ENCODE results near the gene RHBDL1. TPM values are rescaled to one million over a fixed set of nuclear protein-coding genes. Genes with fewer than 3 reads are reported as not detected.

RHBDL1 gene
- total RNA-seq, 1 experiment from 2014 or later, result 1.1 TPM

DNA sequence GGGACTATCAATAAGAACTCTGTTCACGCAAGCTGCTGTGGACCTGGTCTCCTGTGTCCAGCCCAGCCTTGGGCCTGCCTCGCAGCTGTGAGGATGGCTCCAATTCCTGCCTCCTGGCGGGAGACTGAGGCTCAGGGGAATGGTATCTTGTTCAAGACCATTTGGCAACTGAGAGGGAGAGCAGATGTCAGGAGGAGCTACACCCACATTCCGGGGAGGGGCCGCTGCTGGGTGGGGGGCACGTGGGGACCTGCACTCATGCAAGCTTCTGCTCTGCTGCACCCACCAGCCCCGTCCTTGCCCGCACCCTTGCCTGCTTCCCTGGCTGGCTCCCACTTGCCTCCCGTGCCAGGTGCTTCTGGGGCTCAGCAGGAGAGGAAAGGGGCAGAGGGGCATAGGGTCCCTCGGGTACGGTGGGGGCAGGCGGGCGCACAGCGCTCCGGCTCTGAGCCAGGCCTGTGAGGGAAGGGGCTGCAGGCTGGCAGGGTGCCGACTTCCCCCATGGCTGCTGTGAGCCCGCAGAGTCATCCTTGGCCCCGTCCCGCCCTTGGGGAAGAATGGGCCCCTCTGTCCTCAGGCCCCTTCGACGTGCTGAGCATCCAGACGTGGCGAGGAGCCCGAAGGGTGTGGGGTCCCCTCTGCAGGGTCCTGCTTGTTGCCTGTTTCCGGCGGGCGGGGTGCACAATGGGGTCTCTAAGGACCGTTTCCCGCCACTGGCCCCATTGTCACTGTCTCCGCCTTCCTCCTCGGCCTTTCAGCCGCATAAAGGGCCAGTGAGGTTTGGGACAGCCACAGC lies 42.2 kb downstream of the RHBDL1 start:
- no peak for DNase-seq (ENCODE audit: low read depth)

DNA sequence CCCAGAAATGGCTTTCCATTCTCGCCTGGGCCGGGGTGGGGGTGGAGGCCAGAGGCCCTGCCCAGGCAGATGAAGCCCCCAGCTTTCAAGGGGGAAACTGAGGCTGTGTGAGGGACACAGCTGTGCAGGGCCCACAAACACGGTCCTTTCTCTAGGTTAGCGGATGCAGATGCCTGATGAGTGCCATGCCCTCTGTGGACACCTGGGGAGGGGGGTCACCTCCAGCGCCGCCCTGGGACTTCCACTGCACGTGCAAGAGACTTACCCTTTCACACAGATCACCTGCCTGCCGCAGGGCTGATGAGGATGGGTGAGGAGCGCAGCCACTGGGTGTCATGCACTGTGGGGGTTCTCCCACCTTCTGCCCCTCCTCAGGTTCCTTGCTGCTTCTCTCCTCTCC lies 42.9 kb downstream of the RHBDL1 start:
- DNase-seq (ENCODE audit: low read depth), result no peak

DNA sequence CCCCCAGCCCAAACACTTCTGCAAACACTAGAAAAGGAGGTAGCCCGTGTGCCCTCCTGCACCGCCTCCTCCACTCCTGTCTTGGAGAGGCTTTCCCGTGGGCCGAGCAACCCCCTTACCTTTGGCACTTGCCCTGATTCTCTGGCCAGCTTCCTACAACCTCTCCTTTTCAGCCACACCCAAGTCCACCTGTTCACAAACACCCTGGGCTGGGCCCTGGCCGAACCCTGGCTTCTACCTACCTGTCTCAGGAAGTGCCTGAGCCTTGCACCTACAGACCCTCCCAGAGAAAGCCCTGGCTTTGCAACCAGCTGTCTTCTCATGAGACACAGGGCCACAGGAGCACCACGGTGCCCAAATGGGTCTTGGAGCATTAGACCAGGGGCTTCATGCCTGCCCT lies 43.5 kb downstream of the RHBDL1 start:
- DNase-seq (ENCODE audit: low read depth), result no peak

DNA sequence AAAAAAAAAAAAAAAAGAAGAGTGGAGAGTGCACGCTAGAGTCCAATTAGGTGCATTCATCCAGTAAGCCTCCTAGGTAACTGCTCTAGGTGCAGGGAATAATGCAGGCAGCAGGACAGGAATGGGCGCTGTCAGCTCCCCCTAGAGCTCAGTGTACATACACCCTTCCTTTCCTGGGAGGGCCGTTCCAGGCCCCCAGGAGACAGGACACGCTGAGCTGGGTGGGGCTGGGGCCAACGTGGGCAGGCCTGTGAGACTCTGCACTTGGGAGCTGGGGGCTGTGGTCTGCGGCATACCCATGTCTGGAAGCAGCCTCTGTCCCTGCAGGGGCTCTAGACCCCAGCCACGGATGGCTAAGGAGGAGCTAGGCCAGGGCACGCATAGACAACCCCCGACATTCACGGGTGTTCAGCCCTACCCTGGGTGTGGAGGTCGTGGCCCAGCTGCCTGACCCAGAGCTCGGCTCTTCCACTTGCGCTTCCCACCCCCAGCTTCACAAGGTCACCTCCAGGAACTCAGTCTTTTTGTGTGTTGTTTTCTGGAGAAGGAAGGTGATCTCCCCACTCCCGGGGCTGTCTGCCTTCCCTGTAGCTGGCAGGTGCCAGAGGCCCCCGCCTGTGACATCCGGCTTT lies 44.5 kb downstream of the RHBDL1 start:
- DNase-seq (ENCODE audit: low read depth), result peak; percentile 67

DNA sequence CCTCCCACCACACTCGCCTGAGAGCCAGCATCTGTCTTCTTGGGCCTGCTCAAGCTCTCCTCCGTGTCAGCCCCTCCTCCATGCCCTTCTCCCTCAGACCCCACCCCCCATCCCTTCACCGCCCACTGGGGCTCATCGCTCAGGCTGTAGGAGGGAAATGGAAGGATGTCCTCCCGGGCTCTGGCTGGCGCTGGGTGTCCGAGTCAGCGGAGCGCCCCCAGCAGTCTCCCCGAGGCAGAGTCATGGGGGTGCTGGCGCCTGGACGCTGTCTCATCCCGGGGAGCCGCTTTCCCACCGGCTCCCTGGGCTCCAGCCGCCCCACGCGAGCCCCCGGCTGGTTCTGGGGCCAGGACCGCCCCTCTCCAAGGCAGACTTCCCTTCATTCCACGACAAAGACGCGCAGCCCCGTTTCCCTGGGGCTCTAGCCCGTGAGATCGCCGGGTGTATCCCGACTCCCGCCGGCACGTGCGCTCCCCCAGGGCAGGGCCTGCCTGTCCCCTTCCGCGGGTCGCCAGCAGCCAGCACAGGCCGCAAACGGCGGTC lies 45.0 kb downstream of the RHBDL1 start:
- DNase-seq (ENCODE audit: low read depth), result peak; percentile 83

DNA sequence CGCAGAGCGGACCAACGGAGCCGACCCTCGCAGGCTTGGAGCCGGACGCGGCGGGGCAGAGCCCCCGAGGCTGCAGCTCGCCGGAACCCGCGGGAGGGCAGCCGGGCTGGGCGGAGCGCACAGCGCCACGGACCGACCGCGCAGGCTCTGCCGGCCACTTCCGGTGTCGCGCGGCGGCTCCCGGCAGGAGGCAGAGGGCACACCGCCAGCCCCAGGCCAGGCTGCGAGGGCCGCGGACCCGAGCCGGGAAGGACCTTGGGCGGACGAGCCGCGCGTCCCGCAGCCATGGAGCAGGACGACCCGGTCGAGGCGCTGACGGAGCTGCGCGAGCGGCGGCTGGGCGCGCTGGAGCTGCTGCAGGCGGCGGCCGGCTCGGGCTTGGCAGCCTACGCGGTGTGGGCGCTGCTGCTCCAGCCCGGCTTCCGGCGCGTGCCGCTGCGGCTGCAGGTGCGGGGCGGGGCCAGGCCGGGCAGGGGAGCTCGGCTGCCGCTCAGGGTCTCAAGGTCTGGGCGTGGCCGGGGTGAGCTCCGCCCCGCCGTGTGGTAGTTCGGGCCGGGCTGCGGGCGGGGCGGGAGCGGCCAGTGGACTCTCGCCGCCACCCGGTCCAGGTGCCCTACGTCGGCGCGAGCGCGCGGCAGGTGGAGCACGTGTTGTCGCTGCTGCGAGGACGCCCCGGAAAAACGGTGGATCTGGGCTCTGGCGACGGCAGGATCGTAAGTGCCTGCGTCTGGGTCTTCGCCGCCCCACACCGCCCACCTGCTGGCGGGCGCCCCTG lies 45.7 kb downstream of the RHBDL1 start, which contains the start of gene ANTKMT:
Gene ANTKMT (plus strand): TSS at position 157 of the 775 bp plus-strand sequence. CDS start 129 bp downstream, at position 286.
- DNase-seq (ENCODE audit: low read depth), result peak; percentile 74

DNA sequence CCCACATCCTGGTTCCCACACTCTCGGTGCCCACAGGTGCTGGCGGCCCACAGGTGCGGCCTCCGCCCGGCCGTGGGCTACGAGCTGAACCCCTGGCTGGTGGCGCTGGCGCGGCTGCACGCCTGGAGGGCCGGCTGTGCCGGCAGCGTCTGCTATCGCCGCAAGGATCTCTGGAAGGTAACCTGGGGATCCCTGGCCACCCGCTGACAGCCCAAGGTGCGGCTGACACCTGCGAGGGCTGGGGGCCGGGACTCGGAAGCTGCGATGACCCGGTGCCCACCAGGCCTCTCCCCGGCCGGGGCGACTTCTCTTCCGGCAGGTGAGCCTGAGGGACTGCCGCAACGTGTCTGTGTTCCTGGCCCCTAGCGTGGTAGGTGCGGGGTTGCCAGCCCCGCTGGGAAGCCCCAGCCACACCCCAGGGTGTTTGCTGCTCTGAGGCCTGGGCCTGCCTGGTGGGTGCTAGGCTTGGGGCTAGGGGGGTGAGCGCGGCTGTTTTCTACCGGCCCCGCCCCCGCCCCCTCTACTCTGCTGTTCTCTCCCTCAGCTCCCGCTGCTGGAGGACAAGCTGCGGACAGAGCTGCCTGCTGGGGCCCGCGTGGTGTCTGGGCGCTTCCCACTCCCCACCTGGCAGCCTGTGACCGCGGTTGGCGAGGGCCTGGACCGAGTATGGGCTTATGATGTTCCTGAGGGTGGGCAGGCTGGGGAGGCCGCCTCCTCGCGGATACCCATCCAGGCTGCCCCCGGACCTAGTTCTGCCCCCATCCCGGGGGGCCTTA lies 46.5 kb downstream of the RHBDL1 start:
- no peak for DNase-seq (ENCODE audit: low read depth)

DNA sequence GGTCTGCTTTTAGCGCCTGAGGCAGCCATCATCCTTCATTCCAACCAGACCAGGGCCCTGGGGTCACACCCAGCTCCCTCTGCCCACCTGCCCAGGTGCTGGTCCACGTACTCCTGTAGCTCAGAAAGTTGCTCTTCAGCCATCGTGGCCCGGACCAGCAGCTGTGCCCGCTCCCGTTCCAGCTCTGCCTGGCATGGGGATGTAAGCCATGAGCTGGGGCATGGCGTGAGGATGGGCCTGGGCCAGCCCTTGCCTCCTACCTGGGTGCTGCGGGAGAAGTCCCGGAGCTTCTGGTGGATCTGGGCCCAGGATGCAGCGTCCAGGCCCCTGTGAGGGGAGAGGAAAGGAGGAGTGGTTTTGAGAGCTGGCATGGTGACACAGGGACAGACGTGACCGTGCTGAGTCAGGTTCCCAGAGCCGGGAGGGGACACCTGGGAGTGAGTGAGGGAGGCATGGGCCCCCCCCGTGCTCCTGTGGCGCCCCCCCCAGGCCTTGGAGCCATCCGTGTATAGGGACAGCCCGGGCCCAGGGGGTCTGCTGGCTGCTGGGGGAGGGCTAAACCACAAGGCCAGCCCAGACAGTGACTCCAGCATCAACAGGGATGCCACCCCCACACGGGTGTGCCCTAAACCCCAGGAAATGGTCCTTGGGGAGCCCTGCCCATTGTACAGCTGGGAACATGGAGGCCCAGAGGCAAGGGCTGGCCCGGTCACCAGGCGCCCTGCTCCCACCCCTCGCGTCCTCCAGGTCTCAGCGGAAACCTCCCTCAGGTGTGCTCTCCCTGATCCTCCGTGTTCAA lies 47.6 kb downstream of the RHBDL1 start:
- DNase-seq (ENCODE audit: low read depth), result no peak

DNA sequence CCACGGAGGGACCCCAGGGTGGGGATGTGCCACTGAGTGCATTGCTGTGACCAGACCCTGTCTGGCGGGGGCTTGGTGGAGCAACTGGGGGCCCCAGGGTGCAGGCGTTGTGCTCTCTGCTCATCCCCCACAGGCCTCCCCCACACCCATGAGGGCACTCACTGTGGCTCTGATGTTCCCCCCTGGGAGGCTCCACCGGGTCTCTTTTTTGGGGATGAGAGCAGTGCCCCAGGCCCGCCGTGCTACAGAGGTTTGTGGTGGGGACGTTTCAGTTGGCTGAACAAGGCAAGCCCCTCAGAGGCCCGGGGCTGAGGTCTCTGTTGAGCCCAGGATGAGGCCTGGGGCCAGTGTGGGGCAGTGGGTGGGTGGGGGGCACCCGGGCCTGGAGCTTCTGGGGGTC lies 48.2 kb downstream of the RHBDL1 start:
- DNase-seq (ENCODE audit: low read depth), result no peak

DNA sequence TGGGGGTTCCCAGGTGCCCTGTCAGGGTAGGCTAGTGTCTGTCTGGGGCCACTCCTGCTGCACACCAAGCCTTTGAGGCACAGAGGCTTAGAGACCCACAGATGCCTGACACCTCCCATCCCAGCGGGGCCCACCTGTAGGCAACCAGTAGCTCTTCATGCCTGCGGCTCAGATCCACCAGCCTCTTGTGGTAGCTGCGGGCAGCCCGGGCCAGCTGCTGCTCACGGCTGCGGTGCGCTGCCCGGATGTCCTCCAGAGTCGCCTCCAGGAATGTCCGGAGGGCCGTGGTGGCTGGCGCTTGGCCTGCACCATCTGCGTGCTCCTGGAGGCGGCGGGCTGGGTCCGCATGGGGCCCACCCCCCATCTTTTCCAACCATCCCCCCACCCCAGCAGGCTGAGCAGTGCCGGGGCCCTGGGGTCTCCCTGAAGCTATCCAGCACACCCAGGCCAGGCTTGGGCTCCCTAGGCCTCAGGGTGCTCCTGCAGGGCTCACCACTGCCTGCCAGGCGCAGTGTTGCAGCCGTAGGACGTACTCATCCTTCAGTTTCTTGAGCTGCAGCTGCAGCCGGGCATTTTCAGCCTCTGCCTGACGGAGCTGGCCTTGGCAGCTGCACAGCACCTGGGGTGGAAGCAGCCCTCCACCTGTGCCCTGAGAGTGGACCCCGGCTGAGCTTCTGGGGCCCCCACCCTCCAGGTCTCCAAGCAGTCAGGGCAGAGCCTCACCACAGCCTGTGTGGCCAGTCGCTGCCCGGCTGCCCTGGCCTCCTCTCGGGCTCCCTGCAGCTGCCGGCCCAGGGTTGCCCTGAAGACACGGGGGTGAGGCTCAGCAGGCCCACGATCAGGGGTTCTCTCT lies 48.9 kb downstream of the RHBDL1 start:
- no peak for DNase-seq (ENCODE audit: low read depth)

DNA sequence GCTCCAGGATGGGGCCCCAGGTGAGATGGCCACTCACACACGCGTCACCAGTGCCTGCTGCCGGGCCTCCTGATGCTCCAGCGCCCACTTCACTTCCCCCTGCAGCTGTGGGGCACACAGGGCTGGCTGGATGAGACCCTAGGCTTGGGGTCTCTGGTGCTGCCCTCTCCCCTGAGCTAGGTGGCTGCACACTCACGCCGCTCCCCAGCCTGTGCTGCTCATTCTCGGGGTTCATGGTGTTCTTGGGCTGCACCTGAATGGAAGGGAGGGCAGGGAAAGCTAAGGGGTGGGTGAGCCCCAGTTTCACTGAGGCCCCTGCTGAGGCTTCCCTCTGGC lies 49.5 kb downstream of the RHBDL1 start:
- no peak for DNase-seq (ENCODE audit: low read depth)

DNA sequence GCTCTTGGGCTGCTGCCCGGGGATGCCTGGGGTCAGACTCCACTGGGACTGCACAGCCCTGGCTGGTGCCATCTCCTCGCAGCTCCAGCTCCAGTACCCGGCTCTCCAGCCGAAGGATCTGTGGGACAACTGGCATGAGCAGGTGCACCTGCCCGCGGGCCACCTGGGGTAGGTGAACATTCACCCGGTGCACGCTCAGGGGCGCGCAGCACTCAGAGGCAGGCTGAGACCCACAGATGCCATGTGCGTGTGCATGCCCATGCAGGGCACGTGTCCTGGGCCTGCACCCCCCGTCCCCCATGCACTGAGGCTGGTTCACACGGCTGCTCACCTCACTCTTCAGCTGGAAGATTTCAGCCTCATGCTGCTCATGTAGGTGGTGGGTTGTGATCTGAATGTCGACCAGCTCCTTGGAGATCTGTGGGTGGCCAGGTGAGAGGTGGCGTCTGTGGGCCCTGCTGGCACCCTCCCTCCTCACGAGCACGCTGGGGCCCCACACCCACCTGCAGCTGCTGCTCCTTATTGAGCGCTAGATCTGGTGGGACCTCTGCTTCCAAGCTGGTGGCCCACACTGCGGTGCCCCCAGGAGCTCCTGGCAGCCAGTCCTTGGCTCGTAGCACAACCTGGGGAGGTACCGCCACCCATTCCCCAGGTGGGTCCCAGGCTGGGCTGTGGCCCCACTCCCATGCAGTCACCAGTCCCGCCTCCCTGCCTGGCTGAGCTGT lies 50.2 kb downstream of the RHBDL1 start:
- no peak for DNase-seq (ENCODE audit: low read depth)

DNA sequence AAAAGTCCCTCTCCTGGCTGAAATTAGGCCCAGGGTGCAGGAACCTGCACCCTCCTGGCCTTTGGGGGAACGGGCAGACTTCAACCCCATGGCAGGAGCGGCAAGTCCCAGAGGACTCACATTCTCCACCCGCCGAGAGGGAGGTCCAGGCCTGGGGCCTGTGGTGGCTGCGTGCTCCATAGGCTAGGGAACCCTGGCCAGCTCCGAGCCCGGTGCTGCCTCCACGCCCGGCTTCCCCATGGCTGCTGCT lies 50.6 kb downstream of the RHBDL1 start:
- no peak for DNase-seq (ENCODE audit: low read depth)

DNA sequence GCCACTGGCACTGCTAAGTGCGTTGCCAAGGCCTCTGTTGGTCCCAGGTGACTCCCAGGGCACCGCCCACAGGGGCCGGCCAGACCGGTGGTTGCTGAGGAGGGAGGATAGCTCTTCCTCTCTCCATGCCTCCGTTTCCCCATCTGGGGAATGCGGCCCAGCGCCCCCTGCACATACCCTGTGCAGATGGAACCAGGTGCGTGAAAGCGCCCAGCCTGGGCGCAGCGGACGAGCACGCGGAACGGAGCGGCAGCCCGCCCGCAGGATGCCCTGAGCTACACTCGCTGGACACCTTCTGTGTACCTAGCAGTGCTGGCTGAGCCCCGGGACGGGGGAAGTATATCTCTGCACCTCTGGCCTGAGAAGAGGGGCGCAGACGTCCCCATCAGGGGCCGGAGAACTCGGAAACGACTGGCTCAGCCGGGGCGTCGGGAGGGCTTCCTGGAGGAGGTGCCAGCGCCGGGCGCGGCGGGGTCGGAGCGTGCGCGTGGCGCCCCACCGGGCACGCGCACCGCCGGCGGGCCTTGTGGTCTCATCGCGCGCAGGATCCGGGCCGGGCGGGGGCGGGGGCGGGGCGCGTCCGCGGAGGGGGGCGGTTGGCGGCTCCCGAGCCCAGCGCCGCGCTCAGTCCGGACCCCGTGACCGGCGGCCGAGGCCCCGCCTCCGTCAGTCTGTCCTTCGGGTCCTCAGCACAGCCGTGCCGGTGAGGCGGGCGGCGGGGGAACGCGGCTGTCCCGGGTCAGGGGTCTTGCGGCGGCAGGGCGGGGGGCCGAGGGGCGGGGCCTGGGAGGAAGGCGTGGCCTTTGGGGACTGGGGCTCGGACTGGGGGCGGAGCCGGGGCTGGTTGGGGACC lies 51.2 kb downstream of the RHBDL1 start, which contains the start of the genes CCDC78 and HAGHL:
Gene CCDC78 (minus strand): TSS at position 6 of the 853 bp plus-strand sequence. CDS start 76 bp downstream, outside the sequence.
Gene HAGHL (plus strand): TSS at position 669 of the 853 bp plus-strand sequence. CDS start 404 bp downstream, outside the sequence.
- peak; percentile 54 for DNase-seq (ENCODE audit: low read depth)

DNA sequence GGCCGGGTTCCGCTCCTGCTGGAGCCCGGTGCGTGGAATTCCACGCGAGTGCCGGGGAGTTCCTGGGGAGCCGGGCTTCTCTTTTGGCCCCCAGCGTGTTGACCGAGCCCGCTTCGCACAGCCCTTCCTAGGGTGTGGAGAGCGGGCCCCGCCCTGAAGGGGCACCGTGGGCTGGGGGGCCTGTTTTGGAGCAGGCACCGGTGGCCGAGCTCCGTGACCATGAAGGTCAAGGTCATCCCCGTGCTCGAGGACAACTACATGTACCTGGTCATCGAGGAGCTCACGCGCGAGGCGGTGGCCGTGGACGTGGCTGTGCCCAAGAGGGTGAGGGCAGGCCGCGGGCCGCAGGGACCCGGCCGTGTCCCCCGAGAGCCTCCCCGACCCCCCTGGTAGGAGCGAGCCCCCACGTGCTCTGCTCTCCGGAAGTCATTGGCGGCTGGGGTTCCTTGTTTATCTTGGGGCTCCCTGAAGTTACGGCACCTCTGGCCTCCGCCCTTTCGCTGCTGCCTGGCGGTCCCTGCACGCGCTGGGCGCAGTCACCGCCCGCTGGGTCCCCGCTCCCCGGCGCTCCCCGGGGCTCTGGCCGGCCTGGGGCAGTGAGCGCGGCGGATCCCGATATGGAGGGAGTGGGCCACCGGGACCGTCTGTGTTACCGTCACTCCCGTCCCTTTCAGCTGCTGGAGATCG lies 52.0 kb downstream of the RHBDL1 start:
- DNase-seq (ENCODE audit: low read depth), result no peak

Data from HT1080 (cell line).